Smooth muscle cell (in vitro differentiated cells): ENCODE data around the gene CHD9. TPM values are rescaled to one million over a fixed set of nuclear protein-coding genes. Genes with fewer than 3 reads are reported as not detected.

ENCODE experiments used
- DNase-seq: peaks from one replicate; lab custom pipeline; 2025; ENCODE audit not compliant: unreplicated experiment; lab: John Stamatoyannopoulos, UW
- H2AFZ ChIP-seq: fragments of 200-600 bp; sonication (generic); 2 replicates; pipeline ENCODE4 v1.6.0; 2016; ENCODE audit warnings: antibody characterized with exemption, low read depth, mild to moderate bottlenecking
- H3F3A ChIP-seq: fragments of 200-600 bp; sonication (generic); 2 replicates; pipeline ENCODE4 v1.6.0; 2017; ENCODE audit warnings: antibody characterized with exemption, low read depth
- H3K27ac ChIP-seq: fragments of 200-600 bp; sonication (generic); 2 replicates; pipeline ENCODE4 v1.5.1; 2016; ENCODE audit warnings: low read depth, mild to moderate bottlenecking
- H3K27me3 ChIP-seq: fragments of 200-600 bp; sonication (generic); 2 replicates; pipeline ENCODE4 v1.6.1; 2016; ENCODE audit warnings: low read depth, mild to moderate bottlenecking
- H3K36me3 ChIP-seq: fragments of 200-600 bp; sonication (generic); 2 replicates; pipeline ENCODE4 v1.5.1; 2016; ENCODE audit warnings: low read depth
- H3K4me1 ChIP-seq: fragments of 200-600 bp; sonication (generic); 2 replicates; pipeline ENCODE4 v1.5.1; 2016; ENCODE audit warnings: low read depth
- H3K4me2 ChIP-seq: fragments of 200-600 bp; sonication (generic); 2 replicates; pipeline ENCODE4 v1.6.0; 2016; ENCODE audit warnings: mild to moderate bottlenecking
- H3K4me3 ChIP-seq: fragments of 200-600 bp; sonication (generic); 2 replicates; pipeline ENCODE4 v1.5.1; 2016; ENCODE audit warnings: mild to moderate bottlenecking
- H3K79me2 ChIP-seq: fragments of 200-600 bp; sonication (generic); 2 replicates; pipeline ENCODE4 v1.6.0; 2016; ENCODE audit warnings: low read depth, mild to moderate bottlenecking
- H3K9ac ChIP-seq: fragments of 200-600 bp; sonication (generic); 2 replicates; pipeline ENCODE4 v1.6.0; 2016; ENCODE audit warnings: low read depth
- H3K9me3 ChIP-seq: fragments of 200-600 bp; sonication (generic); replicated peaks from 2 replicates; pipeline ENCODE4 v1.5.1; 2016; ENCODE audit warnings: low read depth
- H4K20me1 ChIP-seq: fragments of 200-600 bp; sonication (generic); 2 replicates; pipeline ENCODE4 v1.6.0; 2016; ENCODE audit warnings: low read depth
- CTCF ChIP-seq: fragments of 200-600 bp; sonication (generic); IDR thresholded peaks from 2 replicates; pipeline ENCODE4 v1.5.1; 2017; ENCODE audit warnings: borderline replicate concordance, mild to moderate bottlenecking, antibody characterized with exemption; ENCODE audit not compliant: insufficient read depth, poor library complexity, severe bottlenecking
- WGBS: methylation state at CpG from one replicate; pipeline ENCODE4 v1.1.7; 2016; ENCODE audit warnings: low lambda C conversion rate; 5-methylcytosine and 5-hydroxymethylcytosine counted together
- polyA plus RNA-seq: library from polyadenylated mRNA; unstranded; fragments of >200 nt; fragmentation: Nextera tagmentation; extraction: Ambion mirVana; gene quantifications from 2 replicates; pipeline ENCODE4 v1.2.1, GENCODE V29; 2016
- total RNA-seq: library from RNA; depleted of rRNA; stranded (reverse); fragments of >200 nt; gene quantifications from 2 replicates; pipeline ENCODE4 v1.2.3, GENCODE V29; 2014

CHD9 gene
- total and polyA plus RNA-seq, 2 experiments from 2014 or later: 43.7 to 117 TPM

GRCh38 chr16:53187775-53188174, 133.0 kb downstream of the CHD9 start:
- no peak for DNase-seq
- 100% methylated on average over 1 of the region's 1 CpG for WGBS
- Histone ChIP-seq H3F3A (peaks cover 3% of the 10 kb centered on the region), H3K79me2 (peaks cover 84% of the 10 kb centered on the region), H3K4me3 (no peak overlapping the region), H3K9me3 (peaks cover 5% of the 10 kb centered on the region), H3K4me2 (no peak overlapping the region), H3K4me1 (no peaks in the 10 kb centered on the region), H3K9ac (no peak overlapping the region), H4K20me1 (peaks cover 52% of the 10 kb centered on the region), H3K27ac (no peak overlapping the region), H2AFZ (no peak overlapping the region), H3K36me3 (peaks cover 6% of the 10 kb centered on the region), H3K27me3 (no peaks in the 10 kb centered on the region)
- no peak for TF ChIP-seq CTCF

- Histone ChIP-seq H3K9me3 (no peaks in the 10 kb centered on the region), H4K20me1 (peaks cover 73% of the 10 kb centered on the region), H2AFZ (no peak overlapping the region), H3K36me3 (no peaks in the 10 kb centered on the region), H3K79me2 (peaks cover 90% of the 10 kb centered on the region), H3F3A (peaks cover 3% of the 10 kb centered on the region), H3K4me2 (no peak overlapping the region), H3K9ac (no peak overlapping the region), H3K4me1 (no peaks in the 10 kb centered on the region), H3K27me3 (no peaks in the 10 kb centered on the region), H3K4me3 (no peak overlapping the region), H3K27ac (no peak overlapping the region)
- WGBS: 83% methylated on average over 1 of the region's 1 CpG
- TF ChIP-seq CTCF: no peak
- DNase-seq: no peak
Observed at GRCh38 chr16:53191413-53191812, 136.6 kb downstream of the CHD9 start.

GRCh38 chr16:53198933-53199332, 144.1 kb downstream of the CHD9 start:
- H3K27me3 ChIP-seq: no peaks in the 10 kb centered on the region
- H3K79me2 ChIP-seq: peaks cover 91% of the 10 kb centered on the region
- no peak overlapping the region for H3K27ac ChIP-seq
- H3K9me3 ChIP-seq: no peaks in the 10 kb centered on the region
- H3K4me1 ChIP-seq: no peaks in the 10 kb centered on the region
- TF ChIP-seq CTCF: no peak
- no peak for DNase-seq
- peaks cover 54% of the 10 kb centered on the region for H4K20me1 ChIP-seq
- peaks cover 7% of the 10 kb centered on the region for H3K36me3 ChIP-seq
- no peak overlapping the region for H3K9ac ChIP-seq
- peaks cover 4% of the 10 kb centered on the region for H3F3A ChIP-seq
- H2AFZ ChIP-seq: no peak overlapping the region
- no peak overlapping the region for H3K4me3 ChIP-seq
- H3K4me2 ChIP-seq: no peak overlapping the region

- H2AFZ ChIP-seq: no peak overlapping the region
- no peak overlapping the region for H3K4me2 ChIP-seq
- H3K79me2 ChIP-seq: peaks cover 92% of the 10 kb centered on the region
- no peaks in the 10 kb centered on the region for H3K4me1 ChIP-seq
- H3F3A ChIP-seq: peaks cover 12% of the 10 kb centered on the region
- H3K27me3 ChIP-seq: no peaks in the 10 kb centered on the region
- no peak overlapping the region for H3K4me3 ChIP-seq
- peaks cover 44% of the 10 kb centered on the region for H4K20me1 ChIP-seq
- no peak for TF ChIP-seq CTCF
- H3K9ac ChIP-seq: no peak overlapping the region
- no peaks in the 10 kb centered on the region for H3K9me3 ChIP-seq
- H3K27ac ChIP-seq: no peak overlapping the region
- DNase-seq: no peak
- 100% methylated on average over 1 of the region's 1 CpG for WGBS
- peaks cover 7% of the 10 kb centered on the region for H3K36me3 ChIP-seq
Observed at GRCh38 chr16:53201900-53202299, 147.1 kb downstream of the CHD9 start.
